Effector CD4-positive, alpha-beta T cell (primary cell): Measurements from ENCODE around the gene CCP110.
A peak's percentile ranks its signal among the peaks of the same experiment; 100 is the strongest.

Source experiments
- DNase-seq: peaks from one replicate; pipeline ENCODE4 v3.0.0-alpha.2; 2020
- total RNA-seq: gene quantifications from one replicate; lab custom pipeline; 2026; lab: John Stamatoyannopoulos, UW

The CCP110 gene, protein sequence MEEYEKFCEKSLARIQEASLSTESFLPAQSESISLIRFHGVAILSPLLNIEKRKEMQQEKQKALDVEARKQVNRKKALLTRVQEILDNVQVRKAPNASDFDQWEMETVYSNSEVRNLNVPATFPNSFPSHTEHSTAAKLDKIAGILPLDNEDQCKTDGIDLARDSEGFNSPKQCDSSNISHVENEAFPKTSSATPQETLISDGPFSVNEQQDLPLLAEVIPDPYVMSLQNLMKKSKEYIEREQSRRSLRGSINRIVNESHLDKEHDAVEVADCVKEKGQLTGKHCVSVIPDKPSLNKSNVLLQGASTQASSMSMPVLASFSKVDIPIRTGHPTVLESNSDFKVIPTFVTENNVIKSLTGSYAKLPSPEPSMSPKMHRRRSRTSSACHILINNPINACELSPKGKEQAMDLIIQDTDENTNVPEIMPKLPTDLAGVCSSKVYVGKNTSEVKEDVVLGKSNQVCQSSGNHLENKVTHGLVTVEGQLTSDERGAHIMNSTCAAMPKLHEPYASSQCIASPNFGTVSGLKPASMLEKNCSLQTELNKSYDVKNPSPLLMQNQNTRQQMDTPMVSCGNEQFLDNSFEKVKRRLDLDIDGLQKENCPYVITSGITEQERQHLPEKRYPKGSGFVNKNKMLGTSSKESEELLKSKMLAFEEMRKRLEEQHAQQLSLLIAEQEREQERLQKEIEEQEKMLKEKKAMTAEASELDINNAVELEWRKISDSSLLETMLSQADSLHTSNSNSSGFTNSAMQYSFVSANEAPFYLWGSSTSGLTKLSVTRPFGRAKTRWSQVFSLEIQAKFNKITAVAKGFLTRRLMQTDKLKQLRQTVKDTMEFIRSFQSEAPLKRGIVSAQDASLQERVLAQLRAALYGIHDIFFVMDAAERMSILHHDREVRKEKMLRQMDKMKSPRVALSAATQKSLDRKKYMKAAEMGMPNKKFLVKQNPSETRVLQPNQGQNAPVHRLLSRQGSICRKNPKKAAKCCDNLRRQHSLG
- total RNA-seq, result 36.0 reads per million, percentile 61 among the genes with 10 or more reads in this experiment

- peak; percentile 94 for DNase-seq
Observed at GRCh38 chr16:19523559-19524355, at the start of gene CCP110. Gene CCP110, plus strand, starts transcription at chr16:19523942. Its CDS starts 3,940 bp downstream, at chr16:19527882.

DNA sequence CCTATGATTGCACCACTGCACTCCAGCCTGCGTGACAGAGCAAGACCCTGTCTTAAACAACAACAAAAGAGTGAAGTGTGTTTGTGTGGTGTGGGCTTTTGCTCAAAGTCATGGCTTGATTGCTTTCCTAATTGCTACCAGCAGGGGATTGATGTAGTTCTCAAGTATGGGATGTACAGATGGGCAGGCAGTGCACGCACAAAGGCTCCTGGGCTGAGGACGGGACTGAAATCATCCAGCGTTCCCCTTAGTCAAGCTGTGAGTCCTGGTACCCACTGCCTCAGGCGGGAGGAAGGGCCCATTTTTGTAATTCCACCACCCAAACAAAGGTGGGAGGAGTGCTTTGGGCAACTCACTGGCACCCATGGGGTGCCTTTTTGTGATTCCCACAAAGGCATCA lies 49.1 kb upstream of the CCP110 start:
- no peak for DNase-seq

DNA sequence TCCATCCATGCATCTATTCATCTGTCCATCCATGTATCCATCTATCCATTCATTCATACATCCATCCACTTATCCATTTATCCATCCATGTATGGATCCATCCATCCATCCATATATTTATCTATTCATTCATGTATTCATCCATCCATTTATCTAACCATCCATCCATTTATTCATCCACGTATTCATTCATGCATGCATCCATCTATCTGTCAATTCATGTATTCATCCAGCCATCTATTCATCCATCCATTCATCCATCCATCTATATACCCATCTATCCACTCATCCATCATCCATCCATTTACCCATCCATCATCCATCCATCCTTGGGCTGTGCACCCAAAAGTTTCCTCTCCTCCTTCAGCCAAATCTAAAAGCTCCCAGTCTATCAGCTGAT lies 45.2 kb upstream of the CCP110 start:
- DNase-seq, result no peak

GRCh38 chr16:19479302-19479721 lies 44.4 kb upstream of the CCP110 start:
- DNase-seq, result no peak

GRCh38 chr16:19481296-19481695 lies 42.4 kb upstream of the CCP110 start:
- no peak for DNase-seq

- DNase-seq, result no peak
Observed at GRCh38 chr16:19481769-19482168, 42.0 kb upstream of the CCP110 start.

DNA sequence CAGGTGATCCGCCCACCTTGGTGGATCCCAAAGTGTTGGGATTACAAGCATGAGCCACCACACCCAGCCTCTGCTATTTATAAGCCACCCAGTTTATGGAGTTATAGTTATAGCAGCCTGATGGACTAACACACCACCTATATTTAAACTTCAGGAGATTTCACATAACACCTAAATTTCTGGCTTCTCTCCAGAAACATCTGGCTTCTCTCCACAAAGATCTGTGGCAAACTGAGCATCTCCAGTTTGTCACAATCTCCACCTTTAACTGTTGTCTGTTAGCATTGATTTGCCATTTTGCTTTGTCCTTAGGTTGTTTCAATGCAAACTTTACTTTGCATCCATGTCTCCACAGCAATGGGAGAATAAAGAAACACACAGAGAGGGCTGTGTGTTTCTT lies 41.5 kb upstream of the CCP110 start:
- no peak for DNase-seq

DNA sequence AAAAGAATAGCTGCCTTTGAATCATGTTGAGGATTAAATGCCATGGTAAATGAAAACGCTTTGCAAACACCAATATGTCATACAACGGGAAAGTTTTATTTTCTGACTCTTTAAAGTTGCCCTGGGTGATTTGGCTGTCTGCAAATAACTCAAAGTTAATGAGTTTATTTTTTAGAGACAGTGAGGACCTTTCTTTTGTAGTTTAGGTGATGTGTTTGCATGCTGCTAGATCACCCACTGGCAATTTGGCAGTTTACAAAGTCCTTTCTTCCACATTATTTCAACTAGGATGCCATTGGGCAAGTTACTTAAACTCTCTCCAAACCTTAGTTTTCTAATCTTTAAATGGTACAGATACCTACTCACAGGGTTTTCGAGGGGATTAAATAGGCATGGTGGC lies 39.6 kb upstream of the CCP110 start:
- DNase-seq, result no peak

DNA sequence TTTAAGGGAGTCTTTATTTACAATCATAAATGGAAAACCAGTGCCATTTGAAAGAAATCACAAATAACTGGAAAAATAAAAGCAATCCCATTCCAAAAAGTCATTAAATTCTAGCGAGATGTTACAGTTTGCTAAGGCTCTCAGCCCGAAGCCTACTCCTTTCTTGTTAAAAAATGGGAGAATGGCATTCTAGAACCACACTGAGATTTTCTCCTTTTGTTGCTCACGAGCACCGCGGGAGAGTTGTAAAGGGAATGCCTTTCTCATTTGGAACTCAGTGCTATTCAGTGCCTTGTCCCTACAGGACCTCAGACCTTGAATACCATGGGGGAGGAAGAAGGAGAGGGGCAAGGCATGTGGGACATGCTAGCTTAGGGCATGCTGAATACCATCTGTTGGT lies 38.1 kb upstream of the CCP110 start:
- no peak for DNase-seq

DNA sequence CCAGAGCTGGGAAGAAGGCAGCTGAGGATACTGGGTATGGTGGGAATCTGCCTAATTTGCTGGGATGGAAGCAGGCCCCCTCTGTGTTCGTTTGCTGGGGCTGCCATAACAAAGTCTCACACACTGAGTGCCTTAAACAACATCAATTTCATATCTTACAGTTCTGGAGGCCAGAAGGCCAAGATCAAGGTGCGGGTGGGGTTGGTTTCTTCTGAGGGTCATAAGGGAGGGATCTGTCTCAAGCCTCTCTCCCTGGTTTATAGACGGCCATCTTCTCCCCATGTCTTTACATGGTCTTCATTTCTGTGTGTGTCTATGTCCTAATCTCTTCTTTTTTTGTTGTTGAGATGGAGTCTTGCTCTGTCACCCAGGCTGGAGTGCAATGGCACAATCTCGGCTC lies 37.7 kb upstream of the CCP110 start:
- no peak for DNase-seq

GRCh38 chr16:19486750-19487325 lies 36.9 kb upstream of the CCP110 start:
- no peak for DNase-seq

- no peak for DNase-seq
Observed at GRCh38 chr16:19488213-19488640, 35.5 kb upstream of the CCP110 start.

DNA sequence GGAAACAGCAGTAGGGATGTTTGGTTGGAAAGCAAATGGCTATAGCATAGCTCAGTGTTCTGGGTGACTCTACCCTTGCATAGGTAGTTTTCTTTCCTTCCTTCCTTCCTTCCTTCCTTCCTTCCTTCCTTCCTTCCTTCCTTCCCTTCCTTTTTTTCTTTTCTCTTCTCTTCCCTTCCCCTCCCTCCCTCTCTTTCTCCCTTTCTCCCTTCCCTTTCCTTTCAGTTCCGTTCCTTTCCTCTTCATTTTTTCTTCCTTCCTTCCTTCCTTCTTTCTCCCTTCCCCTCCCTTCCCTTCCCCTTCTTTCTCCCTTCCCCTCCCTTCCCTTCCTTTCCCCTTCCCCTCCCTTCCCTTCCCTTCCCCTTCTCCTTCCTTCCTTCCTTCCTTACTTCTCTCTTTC lies 33.1 kb upstream of the CCP110 start:
- no peak for DNase-seq

DNA sequence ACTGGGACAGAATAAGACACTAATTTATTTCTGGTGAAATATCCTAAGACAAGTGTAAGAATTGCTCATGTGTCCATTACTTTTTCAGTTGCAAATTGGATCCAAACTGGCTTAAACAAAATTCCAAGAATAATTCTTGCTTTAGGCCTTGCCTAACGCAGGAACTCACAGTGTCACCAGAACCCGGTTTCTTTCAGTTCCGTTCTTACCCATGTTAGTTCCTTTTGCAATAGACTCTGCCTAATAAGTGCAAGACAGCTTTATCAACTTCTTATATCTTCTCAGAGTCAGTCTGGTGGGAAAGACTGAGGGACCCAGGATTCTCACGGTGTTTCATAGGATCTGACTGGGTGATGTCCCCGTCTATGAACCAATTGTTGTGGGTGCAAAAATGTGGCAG lies 26.6 kb upstream of the CCP110 start:
- no peak for DNase-seq

GRCh38 chr16:19499006-19499405 lies 24.7 kb upstream of the CCP110 start:
- no peak for DNase-seq

GRCh38 chr16:19499481-19499880 lies 24.3 kb upstream of the CCP110 start:
- DNase-seq, result no peak

DNA sequence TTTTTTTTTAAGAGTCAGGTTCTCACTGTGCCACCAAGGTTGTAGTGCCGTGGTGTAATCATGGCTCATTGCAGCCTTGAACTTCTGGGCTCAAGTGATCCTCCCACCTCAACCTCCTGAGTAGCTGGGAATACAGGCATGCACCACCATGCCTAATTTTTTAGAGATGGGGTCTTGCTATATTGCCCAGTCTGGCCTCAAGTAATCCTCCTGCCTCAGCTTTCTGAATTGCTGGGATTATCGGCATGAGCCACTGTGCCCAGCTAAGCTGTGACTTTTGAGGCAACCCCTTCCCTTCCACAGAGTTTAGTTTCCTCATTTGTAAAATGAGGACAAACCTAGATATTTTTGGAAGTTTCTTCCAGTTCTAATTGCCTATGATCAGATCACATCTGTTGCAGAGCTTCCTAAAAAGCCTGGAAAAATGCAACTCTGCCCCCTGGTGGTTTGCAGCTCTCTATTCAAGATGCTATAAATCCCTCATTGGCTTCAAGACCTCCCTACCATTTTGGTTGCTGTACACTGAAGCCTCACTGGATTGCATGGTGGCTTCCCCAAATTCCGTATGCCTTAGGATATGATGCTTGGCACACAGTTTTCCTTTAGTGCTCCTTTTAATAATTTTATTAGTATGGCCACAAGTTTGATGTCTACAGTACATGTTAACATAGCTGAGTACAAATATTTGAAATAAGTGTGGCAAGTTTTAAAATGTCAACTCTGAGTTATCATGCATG lies 21.2 kb upstream of the CCP110 start:
- DNase-seq, result peak; percentile 51

DNA sequence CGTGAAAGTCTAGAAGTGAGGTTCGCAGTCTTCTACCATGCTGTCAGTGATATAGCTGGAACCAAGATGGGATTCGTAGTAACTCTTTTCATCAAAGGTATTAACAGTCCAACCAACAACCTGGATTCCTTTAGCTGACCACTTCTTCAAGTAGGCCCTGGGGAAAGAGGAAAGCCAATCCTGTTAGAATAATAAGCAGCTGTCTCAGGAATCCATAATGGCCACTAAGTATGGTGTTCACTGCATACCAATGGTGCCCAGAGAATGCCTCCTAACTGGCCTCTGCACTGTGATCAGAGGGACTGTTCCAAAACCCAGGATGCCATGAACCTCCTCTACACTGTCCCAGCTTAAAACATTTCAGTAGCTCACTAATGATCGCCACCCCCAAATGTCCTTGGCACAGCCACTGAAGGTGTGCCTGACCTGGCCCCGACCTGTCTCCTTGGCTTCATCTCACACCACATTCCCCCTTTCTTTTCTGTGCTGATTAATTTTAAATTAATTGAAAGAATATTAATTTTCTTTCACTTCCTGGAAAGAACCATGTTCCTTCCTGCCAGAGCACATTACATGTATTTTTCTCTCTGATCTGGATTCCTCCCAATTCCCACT lies 20.2 kb upstream of the CCP110 start:
- DNase-seq, result no peak

GRCh38 chr16:19505600-19506303 lies 18.0 kb upstream of the CCP110 start:
- DNase-seq, result no peak

- no peak for DNase-seq
Observed at GRCh38 chr16:19506965-19507364, 16.8 kb upstream of the CCP110 start.
